Measurements from ENCODE around the gene USP24. TPM values are rescaled to one million over a fixed set of nuclear protein-coding genes. Genes with fewer than 3 reads are reported as not detected.

The USP24 gene
- total and polyA plus RNA-seq, 2 donors (not counting 3 experiments of a cell fraction or from before 2014, with no cell fraction given) = 8.2 to 30.0 TPM

GRCh38 chr1:55246331-55246730 lies 31.2 kb upstream of the USP24 start:
- TF ChIP-seq FOS (IDR thresholded peaks at IDR 0.05; ENCODE audit: borderline replicate concordance, insufficient read depth, low read length) (no peak), JUN (IDR thresholded peaks at IDR 0.05; ENCODE audit: borderline replicate concordance, insufficient read depth, insufficient read length, low read depth) (no peak), EZH2 (IDR thresholded peaks at IDR 0.05; ENCODE audit: borderline replicate concordance, low read depth, low read length, severe bottlenecking) (no peak), GATA2 (IDR thresholded peaks at IDR 0.05; ENCODE audit: insufficient read depth, insufficient read length, low read depth, low read length) (no peak), POLR2A (IDR thresholded peaks at IDR 0.05; ENCODE audit: low read depth, low read length) (no peak), MAX (IDR thresholded peaks at IDR 0.05; ENCODE audit: insufficient read depth, insufficient read length) (no peak), MYC (IDR thresholded peaks at IDR 0.05; ENCODE audit: low read depth, low read length) (no peak), POLR2AphosphoS5 (IDR thresholded peaks at IDR 0.05; ENCODE audit: insufficient read depth, low read depth, low read length) (no peak)
- TF ChIP-seq, protein P1, sequence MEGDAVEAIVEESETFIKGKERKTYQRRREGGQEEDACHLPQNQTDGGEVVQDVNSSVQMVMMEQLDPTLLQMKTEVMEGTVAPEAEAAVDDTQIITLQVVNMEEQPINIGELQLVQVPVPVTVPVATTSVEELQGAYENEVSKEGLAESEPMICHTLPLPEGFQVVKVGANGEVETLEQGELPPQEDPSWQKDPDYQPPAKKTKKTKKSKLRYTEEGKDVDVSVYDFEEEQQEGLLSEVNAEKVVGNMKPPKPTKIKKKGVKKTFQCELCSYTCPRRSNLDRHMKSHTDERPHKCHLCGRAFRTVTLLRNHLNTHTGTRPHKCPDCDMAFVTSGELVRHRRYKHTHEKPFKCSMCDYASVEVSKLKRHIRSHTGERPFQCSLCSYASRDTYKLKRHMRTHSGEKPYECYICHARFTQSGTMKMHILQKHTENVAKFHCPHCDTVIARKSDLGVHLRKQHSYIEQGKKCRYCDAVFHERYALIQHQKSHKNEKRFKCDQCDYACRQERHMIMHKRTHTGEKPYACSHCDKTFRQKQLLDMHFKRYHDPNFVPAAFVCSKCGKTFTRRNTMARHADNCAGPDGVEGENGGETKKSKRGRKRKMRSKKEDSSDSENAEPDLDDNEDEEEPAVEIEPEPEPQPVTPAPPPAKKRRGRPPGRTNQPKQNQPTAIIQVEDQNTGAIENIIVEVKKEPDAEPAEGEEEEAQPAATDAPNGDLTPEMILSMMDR (IDR thresholded peaks at IDR 0.05; ENCODE audit: extremely low read depth in 1 of 2, insufficient read depth in 1 of 2, low read depth in 1 of 2, low read length in 2 of 2) = no peak
- POLR2A ChIA-PET = no interaction called here
- H2AFZ ChIP-seq (ENCODE audit: low read depth, low read length) = no peak overlapping the region
- H3K27me3 ChIP-seq (ENCODE audit: control insufficient read depth in 2 of 2, insufficient read depth in 2 of 2, low read length in 2 of 2) = peaks cover 0 to 3% of the 10 kb centered on the region in 2 experiments
- DNase-seq (ENCODE audit: low read depth, low spot score) (no peak), FAIRE-seq (no peak)
- BruUV-seq (replicated peaks) = no TSS peak
- CTCF ChIA-PET = interaction anchor here (1.3 kb wide), 1 partner anchor 18 kb away, joined by 3 read pairs; no protein-coding TSS in a partner anchor
- no peak overlapping the region for H3K27ac ChIP-seq (ENCODE audit: insufficient read depth, low read depth, low read length)
- H3K9ac ChIP-seq (replicated peaks; ENCODE audit: extremely low read depth, insufficient read depth, low read length) = no peak overlapping the region
- H3K4me3 ChIP-seq (replicated peaks in 1 of 3; ENCODE audit: insufficient read depth in 1 of 3, low read depth in 1 of 3, low read length in 3 of 3) = no peak overlapping the region
- no peaks in the 10 kb centered on the region for H3K36me3 ChIP-seq (ENCODE audit: control insufficient read depth in 2 of 2, extremely low read depth in 1 of 2, insufficient read depth in 2 of 2, low read length in 2 of 2)
- no peaks in the 10 kb centered on the region for H3K9me1 ChIP-seq (replicated peaks; ENCODE audit: control insufficient read depth, extremely low read depth, insufficient read depth, low read length)
- intact Hi-C loops (cut with micrococcal nuclease) = no loop called here
- H3K79me2 ChIP-seq (ENCODE audit: control insufficient read depth, insufficient read depth, low read length) = no peaks in the 10 kb centered on the region
- no peaks in the 10 kb centered on the region for H3K9me3 ChIP-seq (replicated peaks; ENCODE audit: control insufficient read depth, insufficient read depth, low read length)
- no peak overlapping the region for H3K4me2 ChIP-seq (ENCODE audit: insufficient read depth, low read length)
- H4K20me1 ChIP-seq (replicated peaks; ENCODE audit: control insufficient read depth, extremely low read depth, insufficient read depth, low read length) = no peaks in the 10 kb centered on the region
- dilution Hi-C loops (cut with MboI; ENCODE audit: extremely low pct_ligation_motif_present, low sequenced_read_pairs) = no loop called here
- H3K4me1 ChIP-seq (ENCODE audit: control insufficient read depth, extremely low read depth, insufficient read depth, low read length) = no peaks in the 10 kb centered on the region

All from endothelial cell of umbilical vein (primary cell).